Esophagus squamous epithelium (tissue), 4 donors: ENCODE data around the gene VPS37B.

Experiments used
- CTCF ChIP-seq, 6 experiments: fragments of 450-650 bp in 4 of 6; fragments of 200-600 bp in 2 of 6; sonication (generic) in 2 of 6; IDR thresholded peaks; one replicate each; pipeline ENCODE4 v1.5.1; 2016 to 2019; ENCODE audit warnings: antibody characterized with exemption in 6 of 6, mild to moderate bottlenecking in 4 of 6, moderate library complexity in 4 of 6
- POLR2A ChIP-seq, 4 donors: fragments of 450-650 bp; IDR thresholded peaks; one replicate each; pipeline ENCODE4 v1.6.1; 2017; ENCODE audit warnings: antibody characterized with exemption in 4 of 4, mild to moderate bottlenecking in 4 of 4, moderate library complexity in 3 of 4

DNA sequence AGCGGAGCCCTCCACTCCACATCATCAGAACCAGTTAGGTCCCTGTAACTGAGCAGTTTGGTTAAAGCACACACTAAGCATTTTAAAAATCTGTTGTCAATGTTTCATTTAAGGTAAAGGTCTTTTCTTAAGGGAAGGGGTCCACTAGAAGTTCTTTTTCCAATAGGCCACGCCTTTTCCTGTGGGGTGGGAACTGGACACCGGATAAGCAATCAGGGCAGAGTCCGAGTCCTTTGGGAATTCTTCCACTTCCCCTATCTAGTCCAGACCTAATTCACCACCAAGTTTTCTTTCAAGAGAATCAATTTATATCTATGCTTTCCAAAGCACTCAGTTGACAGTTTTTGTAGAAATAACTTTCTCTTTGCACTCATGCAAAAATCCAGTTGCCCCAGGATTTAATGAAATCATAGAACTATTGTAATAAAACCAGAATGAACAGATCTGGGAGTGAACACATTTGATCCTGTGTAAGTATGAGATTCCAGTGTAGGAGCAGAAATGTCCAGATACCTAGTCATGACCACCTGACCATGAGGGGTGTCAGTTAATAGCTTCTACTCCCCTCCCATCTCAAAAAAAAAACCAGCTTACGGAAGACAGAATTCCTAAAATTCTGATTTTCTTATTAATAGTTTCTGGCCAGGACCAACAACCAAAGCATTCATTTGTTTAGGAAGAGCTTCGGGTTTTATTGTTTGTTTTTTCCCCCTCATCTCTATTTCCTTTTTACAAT is 11.7 kb downstream of the VPS37B start:
- no peak for TF ChIP-seq CTCF (IDR thresholded peaks at IDR 0.05)
- TF ChIP-seq POLR2A (IDR thresholded peaks at IDR 0.05), result no peak
